Measurements from ENCODE around the gene SPATA13.

SPATA13 gene

GRCh38 chr13:24209138-24209537 lies 48.6 kb downstream of the SPATA13 start:
- TF ChIP-seq ZNF8 (CRISPR knock-in tag; IDR thresholded peaks at IDR 0.05) (no peak), ISL1 (CRISPR knock-in tag; IDR thresholded peaks at IDR 0.05) (no peak), TCF4 (CRISPR knock-in tag; IDR thresholded peaks at IDR 0.05; ENCODE audit: borderline replicate concordance) (no peak), POU6F1 (CRISPR knock-in tag; IDR thresholded peaks at IDR 0.05; ENCODE audit: borderline replicate concordance, low read depth) (no peak), ARNTL (CRISPR knock-in tag; IDR thresholded peaks at IDR 0.05; ENCODE audit: borderline replicate concordance, low read depth) (no peak), PATZ1 (CRISPR knock-in tag; IDR thresholded peaks at IDR 0.05; ENCODE audit: borderline replicate concordance) (no peak), CREB5 (CRISPR knock-in tag; IDR thresholded peaks at IDR 0.05; ENCODE audit: low read depth) (no peak), OSR1 (CRISPR knock-in tag; IDR thresholded peaks at IDR 0.05) (no peak), PPARA (CRISPR knock-in tag; IDR thresholded peaks at IDR 0.05; ENCODE audit: borderline replicate concordance) (no peak), BACH2 (CRISPR knock-in tag; IDR thresholded peaks at IDR 0.05; ENCODE audit: borderline replicate concordance) (no peak), ZFP3 (CRISPR knock-in tag; IDR thresholded peaks at IDR 0.05) (no peak), ZNF565 (CRISPR knock-in tag; conservative IDR thresholded peaks at IDR 0.05; ENCODE audit: low read depth) (no peak), SNAI2 (CRISPR knock-in tag; IDR thresholded peaks at IDR 0.05) (no peak)
- no peak for ATAC-seq

GRCh38 chr13:24212254-24212653 lies 51.7 kb downstream of the SPATA13 start:
- no peak for ATAC-seq
- TF ChIP-seq ZFP3 (CRISPR knock-in tag; IDR thresholded peaks at IDR 0.05) (no peak), ZFP30 (CRISPR knock-in tag; IDR thresholded peaks at IDR 0.05) (no peak), POU6F1 (CRISPR knock-in tag; IDR thresholded peaks at IDR 0.05; ENCODE audit: borderline replicate concordance, low read depth) (no peak), GLIS3 (CRISPR knock-in tag; IDR thresholded peaks at IDR 0.05) (no peak), ARNTL (CRISPR knock-in tag; IDR thresholded peaks at IDR 0.05; ENCODE audit: borderline replicate concordance, low read depth) (no peak), BACH2 (CRISPR knock-in tag; IDR thresholded peaks at IDR 0.05; ENCODE audit: borderline replicate concordance) (no peak), CSDC2 (CRISPR knock-in tag; IDR thresholded peaks at IDR 0.05) (no peak), ZNF8 (CRISPR knock-in tag; IDR thresholded peaks at IDR 0.05) (no peak), ZNF565 (CRISPR knock-in tag; conservative IDR thresholded peaks at IDR 0.05; ENCODE audit: low read depth) (no peak), OSR1 (CRISPR knock-in tag; IDR thresholded peaks at IDR 0.05) (no peak), ESRRG (CRISPR knock-in tag; IDR thresholded peaks at IDR 0.05) (no peak), CSRNP3 (CRISPR knock-in tag; IDR thresholded peaks at IDR 0.05) (no peak), SNAI2 (CRISPR knock-in tag; IDR thresholded peaks at IDR 0.05) (no peak), TOX (CRISPR knock-in tag; IDR thresholded peaks at IDR 0.05; ENCODE audit: borderline replicate concordance) (no peak)

GRCh38 chr13:24212674-24213073 lies 52.2 kb downstream of the SPATA13 start:
- ATAC-seq = no peak
- TF ChIP-seq ISL1 (CRISPR knock-in tag; IDR thresholded peaks at IDR 0.05) (no peak), CSRNP3 (CRISPR knock-in tag; IDR thresholded peaks at IDR 0.05) (no peak), TOX (CRISPR knock-in tag; IDR thresholded peaks at IDR 0.05; ENCODE audit: borderline replicate concordance) (no peak), ZC3H10 (CRISPR knock-in tag; IDR thresholded peaks at IDR 0.05) (no peak), PPARA (CRISPR knock-in tag; IDR thresholded peaks at IDR 0.05; ENCODE audit: borderline replicate concordance) (no peak), OSR1 (CRISPR knock-in tag; IDR thresholded peaks at IDR 0.05) (no peak), TSHZ2 (CRISPR knock-in tag; IDR thresholded peaks at IDR 0.05) (no peak), PATZ1 (CRISPR knock-in tag; IDR thresholded peaks at IDR 0.05; ENCODE audit: borderline replicate concordance) (no peak)

Data from SK-N-SH treated with all-trans-retinoic acid at 6 μM for 48 hours (cell line).